Stimulated activated CD4-positive, alpha-beta T cell treated with anti-CD3 and anti-CD28 coated beads, Interleukin-2, amount 100 ng/mL, for 24 hours (primary cell): ENCODE measurements around the gene SLC35F1.

ENCODE experiments used
- DNase-seq, 2 donors: peaks; one replicate each; pipeline ENCODE4 v3.0.0-alpha.2; 2020

The SLC35F1 gene

DNA sequence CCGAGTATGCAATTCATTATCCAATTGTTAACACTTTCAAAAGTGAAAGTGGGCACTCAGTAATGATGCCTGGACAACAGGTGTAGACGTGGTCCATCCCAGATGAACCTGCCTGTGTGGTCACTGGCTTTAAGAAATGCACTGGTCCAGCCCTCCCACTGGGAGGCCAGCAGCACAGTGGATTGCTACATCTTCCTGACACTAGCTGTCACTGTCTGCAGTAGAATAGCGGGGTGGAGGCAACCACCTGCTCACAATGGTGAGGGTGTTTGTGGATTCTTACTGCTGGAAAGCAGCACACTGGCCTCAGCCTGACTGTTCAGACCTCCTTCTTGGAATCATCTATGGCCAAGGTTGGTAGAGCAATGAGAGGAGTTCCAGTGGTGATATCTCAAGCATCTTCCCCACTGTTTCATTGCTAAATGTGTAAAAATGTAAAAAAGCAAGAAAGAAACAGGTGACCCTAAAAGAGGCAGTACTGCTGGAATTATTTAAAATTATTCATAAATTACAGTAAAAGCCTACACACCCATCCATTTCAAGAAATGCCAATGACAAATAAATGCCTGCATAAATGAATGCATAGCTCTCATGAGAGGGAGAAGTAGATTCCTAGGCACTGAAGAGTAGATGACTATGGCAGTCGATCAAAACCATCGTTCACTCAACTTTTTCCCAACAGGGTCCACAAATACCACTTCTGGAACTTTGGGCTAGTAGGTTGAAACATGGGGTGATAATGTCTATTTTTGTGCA lies 413.0 kb downstream of the SLC35F1 start:
- DNase-seq, result no peak

DNA sequence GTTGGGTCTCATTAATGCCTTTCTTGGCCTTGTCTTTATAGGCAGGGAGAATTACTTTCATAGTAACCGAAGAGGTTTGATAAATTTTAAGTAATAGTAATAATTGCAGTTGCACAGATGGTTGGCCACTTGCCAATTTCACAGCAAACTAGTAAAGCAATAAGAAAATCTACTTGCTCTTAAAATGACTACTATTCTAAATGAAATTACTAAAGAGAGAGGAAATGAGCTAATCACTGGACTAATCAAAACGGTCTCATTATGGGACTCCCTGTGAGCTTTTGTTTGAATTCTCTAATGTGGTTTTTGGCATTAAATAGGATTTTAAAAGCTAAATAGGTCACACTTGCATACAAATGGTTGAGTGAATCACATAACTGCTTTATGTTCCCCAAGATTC lies 413.6 kb downstream of the SLC35F1 start:
- DNase-seq, result no peak

GRCh38 chr6:118324116-118324515 lies 417.1 kb downstream of the SLC35F1 start:
- no peak for DNase-seq

DNA sequence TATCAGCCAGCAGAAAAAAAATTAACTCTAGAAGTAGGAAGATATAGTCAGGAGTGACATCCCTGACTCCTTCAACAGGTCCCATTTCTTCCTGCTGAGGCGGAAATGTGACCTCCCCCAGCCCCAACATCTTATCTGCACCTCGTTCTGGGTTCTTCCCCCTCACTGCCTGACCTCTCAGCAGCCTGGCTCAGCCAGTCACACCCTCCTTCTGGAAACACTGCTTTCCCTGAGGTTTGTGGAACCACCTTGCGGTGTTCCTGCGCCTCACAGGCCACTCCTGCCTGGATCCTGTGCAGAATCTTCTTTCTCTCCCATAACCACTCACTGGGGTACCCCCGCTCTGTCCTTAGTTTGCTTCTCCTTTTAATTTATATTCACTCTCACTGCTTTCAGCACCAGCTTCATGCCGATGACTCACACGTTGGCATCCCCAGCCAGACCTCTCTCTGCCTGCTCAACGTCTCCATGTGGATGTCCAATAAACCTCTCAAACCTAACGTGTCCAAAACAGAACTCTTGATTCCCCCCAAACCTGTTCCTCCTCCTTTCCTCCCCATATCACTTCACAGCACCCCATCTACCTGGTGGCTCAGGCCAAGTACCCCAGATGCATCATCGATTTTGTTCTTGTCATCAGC lies 418.3 kb downstream of the SLC35F1 start:
- DNase-seq, result no peak

- no peak for DNase-seq
Measured at GRCh38 chr6:118326712-118327111, 419.6 kb downstream of the SLC35F1 start.

GRCh38 chr6:118327237-118327636 lies 420.2 kb downstream of the SLC35F1 start:
- no peak for DNase-seq

DNA sequence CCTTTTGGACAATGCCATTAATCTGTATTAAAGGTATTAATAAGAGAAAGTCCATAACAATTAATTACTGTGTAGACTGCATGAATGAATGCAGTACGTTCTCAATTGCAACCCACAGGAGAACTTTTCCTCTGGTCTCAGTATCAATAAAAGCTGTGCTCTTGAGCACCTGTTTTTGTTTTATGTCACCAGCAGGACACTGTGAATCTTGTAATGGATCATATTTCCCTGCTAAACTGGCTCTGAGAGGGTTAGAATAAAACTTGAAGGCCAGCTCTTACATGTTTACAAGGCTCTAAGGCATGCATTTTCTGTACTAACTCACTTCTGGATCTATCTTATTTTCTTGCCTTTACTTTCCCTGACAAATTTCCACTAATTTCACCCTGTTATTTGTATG lies 426.7 kb downstream of the SLC35F1 start:
- no peak for DNase-seq

GRCh38 chr6:118334634-118335033 lies 427.6 kb downstream of the SLC35F1 start:
- no peak for DNase-seq

GRCh38 chr6:118335325-118335816 lies 428.3 kb downstream of the SLC35F1 start:
- no peak for DNase-seq

GRCh38 chr6:118344014-118344670 lies 437.1 kb downstream of the SLC35F1 start:
- no peak for DNase-seq

- DNase-seq, result no peak
Measured at GRCh38 chr6:118350881-118351430, 443.9 kb downstream of the SLC35F1 start.

- no peak for DNase-seq
Measured at GRCh38 chr6:118353564-118353963, 446.5 kb downstream of the SLC35F1 start.

DNA sequence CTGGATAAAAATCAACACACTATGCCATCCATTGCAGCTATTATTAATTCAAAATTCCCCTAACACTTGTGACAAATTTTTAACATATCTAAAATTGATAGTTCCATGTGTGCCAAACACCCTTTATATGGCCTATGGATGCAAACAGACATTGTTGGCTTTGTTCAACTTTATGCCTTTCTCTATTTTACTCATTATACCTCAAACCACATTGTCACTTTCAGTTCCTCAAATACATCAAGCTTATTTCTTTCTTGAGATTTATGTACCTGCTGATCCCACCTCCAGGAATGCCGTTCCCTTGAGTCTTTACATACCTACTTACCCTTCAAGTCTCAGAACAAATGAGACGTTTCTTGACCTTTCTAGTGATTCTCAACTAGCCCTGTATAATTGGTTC lies 447.6 kb downstream of the SLC35F1 start:
- DNase-seq, result no peak

- no peak for DNase-seq
Measured at GRCh38 chr6:118356054-118356453, 449.0 kb downstream of the SLC35F1 start.

GRCh38 chr6:118356686-118357085 lies 449.6 kb downstream of the SLC35F1 start:
- DNase-seq, result no peak
